NCI-H345 (cell line): ENCODE data around the gene RPS21.
A peak's percentile ranks its signal among the peaks of the same experiment; 100 is the strongest.

Experiments
- DNase-seq: peaks from one replicate; lab custom pipeline; 2025; lab: John Stamatoyannopoulos, UW

The RPS21 gene

GRCh38 chr20:62427172-62428001 lies 40.5 kb downstream of the RPS21 start, which contains the start of gene RBBP8NL:
TSS of gene RBBP8NL (minus strand) at chr20:62427539. CDS start at chr20:62419647, 7,892 bp downstream.
- peak; percentile 85 for DNase-seq

GRCh38 chr20:62428002-62428372 lies 41.1 kb downstream of the RPS21 start:
- DNase-seq, result no peak

GRCh38 chr20:62428396-62429295 lies 41.7 kb downstream of the RPS21 start:
- DNase-seq, result no peak

GRCh38 chr20:62429455-62430310 lies 42.8 kb downstream of the RPS21 start:
- no peak for DNase-seq

- no peak for DNase-seq
These were observed 43.5 kb downstream of the RPS21 start for GRCh38 chr20:62430311-62430853.

- peak; percentile 6 for DNase-seq
These were observed 44.1 kb downstream of the RPS21 start for GRCh38 chr20:62430866-62431447.

GRCh38 chr20:62433658-62434497 lies 47.0 kb downstream of the RPS21 start:
- no peak for DNase-seq

GRCh38 chr20:62436692-62437091 lies 49.8 kb downstream of the RPS21 start:
- no peak for DNase-seq

GRCh38 chr20:62437496-62437895 lies 50.6 kb downstream of the RPS21 start:
- no peak for DNase-seq

- DNase-seq, result peak; percentile 90
These were observed 51.0 kb downstream of the RPS21 start for GRCh38 chr20:62437927-62438326.
